HG03045 (cell line): ENCODE measurements around the gene AMPH.
"Not testable (repeated sequence)": the region's sequence is repeated elsewhere in the genome, so short reads cannot be mapped to it uniquely, and the experiment has no call there.

Source experiments
- ATAC-seq: cut with Tn5 transposase; IDR thresholded peaks from one replicate; pipeline ENCODE4 v1.9.1; 2021; ENCODE audit warnings: mild to moderate bottlenecking, moderate library complexity; ENCODE audit not compliant: unreplicated experiment

The AMPH gene

GRCh38 chr7:38629651-38630510, 1.3 kb downstream of the AMPH start:
- ATAC-seq = no peak

GRCh38 chr7:38628630-38629385, 2.4 kb downstream of the AMPH start:
- no peak for ATAC-seq

GRCh38 chr7:38625866-38626265, 5.3 kb downstream of the AMPH start:
- ATAC-seq = no peak

DNA sequence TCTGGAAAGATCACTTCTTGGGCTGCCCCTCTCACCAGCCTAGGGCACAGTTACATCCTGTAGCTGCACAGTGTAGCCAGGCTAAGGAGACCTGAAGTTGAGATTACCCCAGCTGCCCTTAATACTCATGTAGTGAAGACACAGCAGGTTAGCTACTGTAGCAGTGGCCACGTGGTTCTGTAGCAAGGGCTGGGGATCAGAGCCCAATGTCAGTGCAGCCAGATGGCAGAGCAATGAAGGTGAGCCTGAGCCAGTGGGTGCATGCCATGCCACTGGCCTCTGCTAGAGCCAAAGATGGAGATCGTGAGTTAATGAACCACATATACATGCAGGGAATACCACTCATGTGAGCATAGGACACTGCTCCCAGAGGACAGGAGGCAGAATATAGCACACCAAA, 15.5 kb downstream of the AMPH start:
- no peak for ATAC-seq

DNA sequence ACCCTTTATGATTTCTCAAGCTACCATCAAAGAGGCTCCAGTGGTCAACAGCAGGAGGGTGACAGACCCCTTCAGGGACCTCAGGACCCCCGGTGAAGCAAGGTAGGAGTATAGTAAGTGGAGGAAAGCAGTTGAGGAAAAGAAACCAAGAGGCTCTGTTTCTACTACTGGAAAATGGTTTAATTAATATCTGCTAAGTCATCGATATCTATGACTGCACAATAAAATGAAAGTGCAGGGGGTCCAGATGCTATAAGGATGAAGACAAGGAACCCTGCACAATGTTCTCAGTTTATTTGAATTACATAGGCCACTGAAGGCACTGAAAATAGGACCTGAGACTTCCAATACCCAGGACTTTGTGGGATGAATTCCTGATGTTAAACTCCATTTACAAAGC, 23.7 kb downstream of the AMPH start:
- no peak for ATAC-seq

DNA sequence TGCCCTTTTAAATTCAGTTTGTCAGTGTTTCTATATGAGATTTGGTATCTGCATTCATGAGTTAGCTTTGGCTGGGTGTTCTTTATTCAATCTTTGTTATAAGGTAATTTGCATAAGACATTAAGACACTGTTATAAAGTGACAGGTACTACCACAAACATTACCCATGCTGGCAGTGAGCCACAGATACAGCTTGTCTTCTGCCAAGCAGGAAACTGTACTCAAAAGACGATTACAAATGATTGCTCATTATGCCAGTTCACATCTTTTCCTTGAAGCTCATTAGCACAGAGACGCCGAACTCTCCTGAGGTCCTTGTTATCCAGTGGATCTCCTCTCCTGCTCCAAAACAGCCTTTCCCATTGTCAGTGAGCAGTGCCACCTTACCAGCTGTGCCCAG, 30.4 kb downstream of the AMPH start:
- ATAC-seq = no peak

GRCh38 chr7:38594949-38595348, 36.2 kb downstream of the AMPH start:
- ATAC-seq = no peak

DNA sequence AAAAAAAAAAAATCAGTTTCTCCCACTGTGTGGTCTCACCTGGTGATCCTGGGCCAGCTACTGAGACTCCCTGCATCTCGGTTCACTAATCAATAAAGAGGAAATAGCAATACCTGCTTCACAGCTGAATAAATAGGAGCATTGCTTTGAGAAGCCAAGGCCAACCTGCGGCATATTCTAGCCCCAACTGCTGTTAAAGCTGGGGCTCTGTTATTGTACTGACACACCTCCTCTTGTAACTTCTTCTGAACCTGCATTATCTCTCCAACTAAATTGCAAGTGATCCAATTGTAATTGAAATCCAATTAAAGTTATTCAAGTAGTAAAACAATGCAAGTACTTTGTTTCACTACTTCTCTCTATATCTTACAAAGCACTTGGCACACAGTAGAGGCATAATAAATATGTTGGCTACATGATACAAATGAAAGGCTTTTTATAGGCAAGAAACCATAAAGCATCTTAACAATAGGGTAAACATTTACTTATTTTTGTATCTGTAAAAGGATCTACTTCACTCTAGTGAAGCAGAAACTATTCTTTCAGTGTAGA, 38.4 kb downstream of the AMPH start:
- ATAC-seq = no peak

- ATAC-seq = no peak
Measured at GRCh38 chr7:38585572-38586354, 45.4 kb downstream of the AMPH start.

DNA sequence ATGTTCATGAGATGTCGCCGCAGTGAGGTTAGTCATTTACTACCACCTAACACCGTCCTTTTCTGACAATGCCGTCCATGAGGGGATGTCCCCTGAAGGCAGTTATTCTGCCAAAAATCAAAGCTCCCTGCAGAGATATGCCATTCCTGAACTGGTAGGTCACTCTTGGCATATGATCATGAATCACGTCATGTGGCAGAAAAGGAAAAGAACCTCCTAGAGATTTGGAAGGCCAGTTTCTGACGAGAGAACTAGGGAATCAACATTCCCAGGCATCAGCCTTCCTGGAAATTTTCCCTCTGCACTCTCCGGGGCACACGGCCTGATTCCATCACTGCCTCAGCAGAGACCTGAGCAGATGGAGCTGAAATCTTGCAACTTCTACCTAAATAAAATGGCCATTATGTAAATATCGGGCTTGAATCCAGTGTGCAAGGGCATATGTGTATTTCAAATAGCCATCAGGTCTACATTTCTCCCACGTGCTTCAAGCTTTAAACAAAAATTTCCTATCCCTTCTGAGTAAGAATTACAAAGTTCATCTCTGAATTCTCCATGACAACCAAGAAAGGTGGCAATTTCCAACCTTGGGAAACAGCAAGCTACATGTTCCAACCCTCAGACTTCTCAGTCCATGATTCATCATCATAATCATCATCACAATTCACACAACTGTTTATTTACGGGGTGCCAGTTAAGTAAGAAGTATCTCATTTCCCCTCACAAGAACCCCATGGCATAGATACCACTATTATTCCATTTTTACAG, 46.5 kb downstream of the AMPH start:
- no peak for ATAC-seq

GRCh38 chr7:38580485-38580884, 50.7 kb downstream of the AMPH start:
- no peak for ATAC-seq

DNA sequence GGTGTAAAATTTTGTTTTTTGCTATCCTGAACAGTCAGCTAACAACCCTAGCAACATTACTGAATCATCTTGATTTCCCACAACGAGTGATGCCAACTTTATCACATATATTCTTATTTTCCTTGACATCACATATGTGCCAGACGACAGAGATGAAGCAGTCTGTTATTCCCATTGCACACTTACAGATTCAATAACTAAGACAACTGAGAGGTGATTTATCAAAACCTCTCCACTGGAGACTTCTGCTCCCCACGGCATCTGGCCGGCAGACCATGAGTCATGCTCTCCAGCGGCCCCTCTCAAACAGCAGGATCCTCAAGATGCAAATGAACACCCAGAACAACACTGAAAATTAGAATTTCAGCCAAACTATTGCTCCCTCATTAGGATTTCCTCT, 57.1 kb downstream of the AMPH start:
- no peak for ATAC-seq

DNA sequence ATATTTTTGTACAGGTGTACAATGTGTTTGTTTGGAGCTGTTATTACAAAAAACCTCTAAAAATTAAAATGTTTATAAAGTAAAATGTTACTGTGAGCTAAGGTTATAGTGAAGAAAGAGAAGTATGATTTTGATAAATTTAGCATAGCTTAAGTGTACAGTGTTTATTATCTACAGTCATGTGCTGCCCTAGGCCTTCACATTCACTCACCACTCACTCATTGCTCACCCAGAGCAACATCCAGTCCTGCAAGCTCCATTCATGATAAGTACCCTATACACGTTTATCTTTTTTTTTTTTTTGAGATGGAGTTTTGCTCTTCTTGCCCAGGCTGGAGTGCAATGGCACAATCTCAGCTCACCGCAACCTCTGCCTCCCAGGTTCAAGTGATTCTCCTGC, 59.6 kb downstream of the AMPH start:
- ATAC-seq = not testable (repeated sequence)

- no peak for ATAC-seq
Measured at GRCh38 chr7:38568497-38568896, 62.7 kb downstream of the AMPH start.

GRCh38 chr7:38565289-38565688, 65.9 kb downstream of the AMPH start:
- no peak for ATAC-seq

DNA sequence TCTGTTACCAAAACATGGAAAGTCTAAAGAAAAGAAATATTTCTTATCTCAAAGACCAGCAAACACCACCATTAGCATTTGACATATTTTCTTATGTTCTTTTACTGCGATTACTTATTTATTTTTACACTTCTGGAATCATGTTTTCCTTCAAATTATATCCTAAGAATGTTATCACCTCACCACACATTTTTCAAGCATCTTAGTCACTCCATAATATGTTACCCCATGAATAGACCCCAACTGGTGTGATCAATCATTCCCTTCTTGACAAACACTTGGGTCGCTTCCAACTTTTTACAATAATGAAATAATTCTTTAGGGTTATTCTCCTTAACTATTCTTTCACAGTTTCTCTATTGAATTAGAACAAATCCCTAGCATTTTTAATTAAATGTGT, 67.4 kb downstream of the AMPH start:
- ATAC-seq = no peak

DNA sequence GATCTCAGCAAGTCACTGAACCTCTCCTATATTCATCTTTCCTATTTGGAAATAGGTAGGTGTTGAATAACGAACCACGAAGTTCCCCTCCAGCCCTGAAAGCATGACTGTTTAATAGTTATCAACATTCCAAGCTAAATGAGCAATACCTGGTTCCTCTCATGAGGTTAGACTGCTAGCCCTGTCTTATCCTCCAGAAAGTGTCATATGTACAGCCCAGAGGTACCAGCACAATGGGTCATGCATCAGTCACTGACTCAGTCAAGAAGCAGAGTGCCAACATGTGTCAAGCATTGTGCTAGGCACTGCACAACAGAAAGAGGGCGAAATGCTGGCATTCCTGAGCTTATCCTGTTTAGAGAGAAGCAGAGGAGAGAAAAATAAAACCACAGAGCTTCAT, 70.0 kb downstream of the AMPH start:
- no peak for ATAC-seq

DNA sequence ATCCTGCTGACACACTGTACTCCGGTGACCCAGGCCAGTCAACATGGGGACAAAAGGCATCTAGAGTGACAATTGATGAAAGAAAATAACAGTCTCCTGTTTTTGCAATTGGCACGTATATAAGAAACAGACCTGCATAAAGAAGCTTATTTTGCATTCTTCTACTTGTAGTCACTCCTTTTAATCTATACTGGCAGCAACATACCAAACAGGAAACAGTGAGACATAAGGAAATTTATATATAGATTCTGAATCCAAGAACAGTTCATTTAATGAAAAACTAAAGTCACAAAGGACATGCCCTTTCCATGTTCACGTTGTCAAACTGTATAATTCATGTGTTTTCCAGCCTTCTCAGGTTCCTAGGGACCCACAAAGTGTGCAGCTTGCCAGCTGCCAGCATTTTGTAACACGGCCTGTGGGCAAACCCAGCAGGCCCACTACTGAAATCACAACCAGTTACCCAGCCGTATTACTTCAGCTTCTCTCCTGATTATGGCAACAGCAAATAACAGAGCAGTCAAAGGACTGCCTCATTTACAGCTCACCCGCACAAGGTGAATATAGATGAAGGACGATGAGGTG, 72.3 kb downstream of the AMPH start:
- no peak for ATAC-seq

- no peak for ATAC-seq
Measured at GRCh38 chr7:38554586-38554985, 76.6 kb downstream of the AMPH start.

DNA sequence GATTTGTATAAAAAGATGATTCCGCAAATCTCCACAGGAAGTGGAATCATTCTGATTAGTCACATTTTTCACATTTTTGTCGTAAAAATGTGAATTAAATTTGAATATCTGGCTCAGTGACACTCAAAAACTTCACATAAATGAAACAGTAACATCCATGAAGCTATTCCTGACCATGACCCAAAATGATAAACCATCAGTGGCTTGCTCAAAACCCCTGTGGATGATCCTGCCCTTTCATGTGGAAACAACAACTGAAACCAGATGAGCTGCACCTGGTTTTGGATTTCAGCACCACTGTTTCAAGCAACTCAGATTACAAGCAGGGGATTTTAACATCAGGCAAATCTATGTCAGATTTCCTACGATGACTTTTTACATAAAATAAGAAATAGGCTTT, 80.3 kb downstream of the AMPH start:
- ATAC-seq = no peak
